HG03432 (cell line): ENCODE measurements around the gene SEC24C.

Source experiments
- ATAC-seq: cut with Tn5 transposase; IDR thresholded peaks from one replicate; pipeline ENCODE4 v1.9.1; 2021; ENCODE audit warnings: mild to moderate bottlenecking, moderate library complexity; ENCODE audit not compliant: unreplicated experiment

The SEC24C gene

GRCh38 chr10:73809061-73809818 is 65.1 kb downstream of the SEC24C start:
- no peak for ATAC-seq

DNA sequence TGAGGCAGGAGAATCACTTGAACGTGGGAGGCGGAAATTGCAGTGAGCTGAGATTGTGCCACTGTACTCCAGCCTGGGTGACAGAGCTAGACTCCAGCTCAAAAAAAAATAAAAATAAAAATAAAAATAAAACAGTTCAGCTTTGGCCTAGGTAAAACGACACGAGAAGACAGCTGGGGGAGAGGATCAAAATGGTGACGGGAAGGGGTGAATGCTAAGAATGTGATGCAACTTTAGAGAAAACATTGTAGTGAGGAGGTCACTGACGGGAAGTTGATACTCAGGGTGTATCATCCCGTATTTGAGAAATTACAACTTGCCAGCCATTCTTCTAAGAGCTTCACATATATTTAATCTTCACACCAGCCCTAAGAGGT is 66.2 kb downstream of the SEC24C start:
- ATAC-seq = no peak

GRCh38 chr10:73810735-73811465 is 66.7 kb downstream of the SEC24C start:
- ATAC-seq = peak; percentile 35

- ATAC-seq = no peak
Measured at GRCh38 chr10:73812657-73813056, 68.5 kb downstream of the SEC24C start.

DNA sequence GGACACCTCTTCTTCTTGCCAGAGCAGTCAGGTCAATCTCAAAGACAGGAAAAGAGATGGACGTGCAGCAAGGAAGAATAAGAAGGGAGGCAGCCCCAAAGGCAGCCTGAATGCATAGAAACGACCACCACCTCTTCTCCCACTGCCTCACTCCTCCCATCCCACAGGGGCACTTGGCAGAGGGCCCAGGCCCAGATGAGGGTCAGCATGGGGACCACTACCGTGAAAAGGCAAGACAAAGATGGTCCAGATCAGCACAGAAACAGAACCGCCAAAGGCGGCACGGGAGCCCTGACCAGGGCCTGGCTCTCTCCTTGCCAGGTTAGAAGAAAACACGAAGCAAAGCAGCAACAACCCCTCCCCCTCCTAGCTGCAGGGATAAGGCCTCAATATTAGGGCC is 69.2 kb downstream of the SEC24C start:
- no peak for ATAC-seq

DNA sequence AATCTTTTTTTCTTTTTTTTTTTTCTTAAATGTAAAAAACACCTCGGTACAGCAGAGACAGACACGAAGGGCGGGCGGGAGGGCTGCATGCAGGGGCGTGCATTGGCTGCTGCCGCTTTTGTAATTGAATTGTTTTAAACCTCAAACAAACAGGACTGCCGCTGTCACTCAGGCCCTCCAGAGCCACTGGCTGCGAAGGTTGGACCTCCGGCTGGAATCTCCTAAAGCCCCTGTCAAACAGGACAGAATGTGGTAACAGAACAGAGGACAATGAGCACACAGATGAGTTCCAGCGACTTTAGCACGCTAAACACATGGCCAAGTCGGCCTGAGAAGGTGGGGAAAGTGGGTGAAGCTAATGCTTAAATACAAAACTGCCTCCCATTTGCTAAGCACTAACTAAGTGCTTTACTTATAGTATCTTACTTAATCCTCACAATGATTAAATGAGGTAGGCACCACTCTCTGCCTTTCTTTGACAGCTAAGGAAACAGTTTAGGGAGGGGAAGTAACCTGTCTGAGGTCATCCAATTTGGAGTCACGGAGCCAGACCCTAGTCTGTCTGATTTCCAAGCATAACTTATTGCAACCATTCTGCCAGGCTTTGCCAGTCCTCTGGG is 70.2 kb downstream of the SEC24C start:
- ATAC-seq = no peak

DNA sequence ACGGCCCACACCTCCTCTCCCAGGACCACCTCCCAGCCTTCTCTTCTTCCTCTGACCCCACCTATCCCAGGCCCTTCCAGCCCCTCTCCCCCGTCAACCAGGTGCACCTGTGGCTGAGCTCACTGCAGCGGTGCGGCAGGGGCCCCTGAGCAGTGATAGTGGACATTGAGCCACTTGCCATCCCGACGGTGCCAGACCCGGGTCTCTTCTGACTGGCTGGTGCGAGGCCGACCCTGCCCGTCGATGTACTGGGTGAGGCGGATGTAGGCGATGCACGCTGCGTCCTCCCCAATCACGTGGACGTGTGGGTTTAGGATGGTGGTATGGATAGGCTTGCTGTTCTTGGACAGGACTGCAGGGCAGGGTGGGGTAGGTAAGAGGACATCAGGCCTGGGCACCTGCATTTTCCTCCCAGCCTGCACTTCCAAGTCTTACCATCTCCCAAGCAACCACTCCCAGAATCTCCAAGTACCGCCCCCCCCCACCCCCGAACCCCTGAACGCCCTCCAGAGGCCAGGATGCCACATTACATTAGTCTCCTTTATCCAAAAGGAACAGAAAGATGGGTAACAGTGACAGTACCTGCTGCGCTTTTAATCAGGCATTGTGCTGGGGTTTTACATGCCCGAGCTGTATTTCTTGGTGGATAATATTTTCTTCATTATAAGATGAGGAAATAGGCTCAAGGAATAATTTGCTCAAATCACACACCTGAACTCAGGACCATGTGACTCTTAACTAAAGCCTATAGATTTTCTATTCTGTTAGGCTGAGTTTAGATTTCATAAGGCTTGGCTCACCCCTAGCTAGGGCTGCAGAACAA is 70.9 kb downstream of the SEC24C start:
- ATAC-seq = no peak

DNA sequence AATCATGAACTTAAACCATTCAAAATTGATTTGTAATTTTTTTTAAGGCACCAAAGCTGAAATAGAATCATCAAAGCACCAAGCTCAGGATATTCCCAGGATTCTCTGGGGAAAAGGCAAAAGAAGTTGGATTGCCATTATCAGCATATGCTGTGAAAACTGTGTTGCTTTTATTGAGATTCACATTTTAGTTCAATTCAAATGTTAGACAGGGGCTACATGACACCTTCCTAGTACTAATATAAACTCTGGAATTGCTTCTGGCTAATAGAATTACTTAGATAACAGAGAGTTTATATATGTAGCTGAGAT is 71.5 kb downstream of the SEC24C start:
- ATAC-seq = no peak

GRCh38 chr10:73816917-73817729 is 73.0 kb downstream of the SEC24C start:
- no peak for ATAC-seq

- ATAC-seq = no peak
Measured at GRCh38 chr10:73817826-73818225, 73.7 kb downstream of the SEC24C start.

DNA sequence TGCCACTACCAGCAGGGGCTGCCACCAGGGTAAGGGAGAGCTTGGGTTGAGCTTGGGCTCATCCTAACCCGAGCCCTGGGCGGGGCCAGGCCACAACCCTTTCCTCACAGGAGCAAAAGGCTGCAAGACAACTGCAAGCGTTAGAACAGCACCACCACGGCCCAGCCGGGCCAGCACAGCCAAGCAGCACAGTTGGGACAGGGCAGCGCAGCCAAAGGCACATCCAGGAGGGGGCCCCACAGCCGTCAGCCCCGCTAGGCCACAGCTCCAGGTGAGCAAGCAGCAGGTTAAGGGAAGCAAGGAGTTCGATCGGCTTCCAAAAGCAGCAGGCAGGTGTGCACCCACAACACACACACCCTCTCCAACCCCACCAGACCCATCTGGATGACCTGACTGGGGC is 74.2 kb downstream of the SEC24C start:
- ATAC-seq = no peak

DNA sequence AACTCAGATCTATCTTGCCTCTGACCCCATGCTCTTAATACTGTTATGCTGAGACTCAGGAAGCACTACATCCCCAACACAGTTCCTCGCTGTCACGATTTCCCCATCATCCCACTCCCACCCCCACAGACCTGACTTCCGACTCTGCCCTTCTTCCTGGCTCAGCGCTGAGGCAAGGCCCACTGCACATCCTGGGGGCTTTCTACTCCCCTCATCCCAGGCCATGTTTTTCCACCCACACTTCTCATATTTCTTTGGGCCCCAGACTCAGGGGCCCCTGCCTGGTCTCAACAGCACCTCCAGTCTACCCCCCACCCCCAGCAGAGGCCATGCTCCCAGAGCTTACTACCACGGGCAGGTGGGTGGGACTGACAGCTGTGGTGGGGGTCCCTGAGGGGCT is 74.9 kb downstream of the SEC24C start:
- no peak for ATAC-seq

- ATAC-seq = no peak
Measured at GRCh38 chr10:73819513-73820093, 75.4 kb downstream of the SEC24C start.
